ENCODE results near the gene STOM.
"Not testable (repeated sequence)": the region's sequence is repeated elsewhere in the genome, so short reads cannot be mapped to it uniquely, and the experiment has no call there.

Gene STOM

DNA sequence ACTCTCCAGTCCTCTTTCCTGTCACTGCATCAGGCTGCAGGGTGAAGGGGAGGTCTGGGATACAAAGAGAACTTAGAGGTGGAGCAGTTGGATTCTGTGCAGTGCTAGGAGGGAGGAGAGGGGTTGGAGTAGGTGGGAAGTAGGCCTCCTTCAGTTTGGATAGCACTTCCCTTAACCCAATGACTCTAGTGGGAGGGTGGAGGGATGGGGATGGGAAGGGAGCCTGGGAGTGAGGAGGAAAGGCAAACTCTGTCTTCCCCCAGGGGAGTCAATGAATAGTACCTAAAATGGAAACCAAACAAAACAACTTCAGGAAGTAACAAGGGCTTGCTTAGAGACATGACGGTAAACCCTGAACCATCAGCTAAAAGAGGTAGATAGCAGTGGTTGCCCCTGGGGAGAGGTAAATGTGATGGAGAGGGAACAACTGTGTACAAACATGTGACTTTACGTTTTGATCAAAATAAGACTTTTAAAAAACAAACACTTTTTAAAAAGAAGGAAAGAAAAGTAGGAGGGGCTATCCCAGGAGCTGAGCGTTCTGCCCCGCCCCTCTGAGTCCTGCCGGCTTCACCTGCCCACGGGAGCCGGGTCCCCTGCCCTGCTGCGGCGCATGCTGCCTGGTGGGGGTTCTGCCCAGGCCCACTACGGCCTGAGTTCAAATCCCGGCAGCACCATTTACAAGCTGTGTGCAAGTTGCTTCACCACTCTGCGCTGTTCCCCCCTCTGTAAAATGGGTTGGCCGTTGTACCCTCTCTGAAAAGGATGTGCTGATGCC lies 71.2 kb downstream of the STOM start:
- DNase-seq = peak; percentile 83

DNA sequence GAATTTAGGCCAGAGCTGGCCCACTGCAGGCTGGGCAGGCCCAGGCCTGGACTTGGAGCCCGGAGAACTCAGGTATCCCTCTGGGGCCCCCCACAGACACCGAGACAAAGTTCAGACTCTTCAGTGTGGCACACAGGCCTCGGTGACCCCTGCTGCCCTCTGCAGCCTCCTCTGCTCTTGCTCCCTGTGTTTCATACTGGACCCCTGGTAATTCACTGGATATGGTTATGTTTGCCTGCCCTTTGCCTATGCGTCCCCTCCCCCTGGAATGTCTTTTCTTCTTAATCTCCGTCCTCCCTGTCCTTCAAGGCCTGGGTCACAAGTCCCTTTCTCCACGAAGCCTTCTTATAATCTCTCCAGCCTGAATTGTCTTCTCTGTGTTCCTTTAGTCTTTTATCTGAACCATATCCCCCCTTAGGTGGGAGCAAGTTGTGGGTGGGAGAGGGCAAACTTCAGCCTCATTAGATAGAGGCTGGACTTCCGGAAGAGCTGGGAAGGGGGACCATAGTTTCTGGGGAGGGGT lies 72.0 kb downstream of the STOM start:
- DNase-seq = no peak

DNA sequence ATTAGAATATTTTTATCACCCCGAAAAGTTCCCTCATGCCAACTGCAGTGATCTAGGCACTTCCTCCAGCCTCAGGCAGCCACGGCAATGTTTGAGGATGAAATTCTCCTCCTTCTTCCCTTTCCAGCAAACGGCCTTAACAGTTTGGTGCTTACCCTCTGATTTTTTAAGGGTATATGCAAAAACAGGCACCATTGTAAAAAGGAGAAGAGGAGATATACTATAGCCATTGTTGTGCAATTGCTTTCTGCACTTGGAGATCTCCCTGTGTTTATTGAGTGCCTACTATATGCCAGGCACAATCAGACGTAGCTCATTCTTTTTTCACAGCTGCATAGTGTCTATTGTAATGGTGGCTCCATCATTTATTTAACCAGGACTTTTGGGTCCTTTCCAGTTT lies 72.7 kb downstream of the STOM start:
- DNase-seq = no peak

DNA sequence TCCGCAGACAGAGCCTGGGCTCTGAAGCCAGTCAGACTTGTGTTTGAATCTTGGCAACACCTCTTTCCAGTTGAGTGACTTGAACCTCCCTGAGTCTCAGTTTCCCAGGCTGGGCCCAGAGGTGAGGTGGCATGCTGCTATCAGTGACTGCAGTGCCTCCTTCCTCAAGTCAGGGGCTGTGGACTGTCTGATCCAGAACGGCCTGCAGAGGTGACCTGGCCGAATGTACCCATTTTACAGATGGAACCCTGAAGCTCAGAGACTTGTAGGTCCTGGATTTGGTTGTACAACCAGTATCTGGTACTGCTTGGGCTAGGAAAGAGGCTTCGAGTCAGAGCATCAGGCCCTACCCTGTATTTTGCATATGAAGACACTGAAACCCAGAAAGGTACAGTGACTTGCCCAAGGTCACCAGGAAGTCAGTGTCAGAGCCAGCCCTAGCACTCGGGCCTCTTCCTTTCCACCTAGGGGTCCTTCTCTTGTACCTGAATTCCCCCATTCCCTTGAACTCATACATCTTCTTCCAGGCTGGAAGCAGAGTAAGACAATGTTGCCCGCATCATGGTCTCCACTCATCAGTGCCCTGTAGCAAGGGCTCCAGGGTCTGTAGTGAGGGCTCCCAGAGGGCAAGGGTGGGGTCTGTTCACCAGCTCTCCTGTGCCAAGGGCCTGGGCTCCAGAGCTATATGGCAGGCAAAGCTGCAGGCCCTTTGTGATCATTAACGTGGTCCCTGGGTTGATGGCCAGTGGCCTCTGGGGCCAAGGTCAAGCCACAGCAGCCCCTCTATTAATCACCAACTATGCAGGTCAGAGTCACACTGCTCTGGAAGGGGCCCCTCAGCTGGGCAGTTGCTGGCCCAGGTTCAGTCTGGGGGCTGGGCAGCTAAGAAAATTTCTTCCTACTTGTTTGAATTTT lies 73.6 kb downstream of the STOM start:
- no peak for DNase-seq

DNA sequence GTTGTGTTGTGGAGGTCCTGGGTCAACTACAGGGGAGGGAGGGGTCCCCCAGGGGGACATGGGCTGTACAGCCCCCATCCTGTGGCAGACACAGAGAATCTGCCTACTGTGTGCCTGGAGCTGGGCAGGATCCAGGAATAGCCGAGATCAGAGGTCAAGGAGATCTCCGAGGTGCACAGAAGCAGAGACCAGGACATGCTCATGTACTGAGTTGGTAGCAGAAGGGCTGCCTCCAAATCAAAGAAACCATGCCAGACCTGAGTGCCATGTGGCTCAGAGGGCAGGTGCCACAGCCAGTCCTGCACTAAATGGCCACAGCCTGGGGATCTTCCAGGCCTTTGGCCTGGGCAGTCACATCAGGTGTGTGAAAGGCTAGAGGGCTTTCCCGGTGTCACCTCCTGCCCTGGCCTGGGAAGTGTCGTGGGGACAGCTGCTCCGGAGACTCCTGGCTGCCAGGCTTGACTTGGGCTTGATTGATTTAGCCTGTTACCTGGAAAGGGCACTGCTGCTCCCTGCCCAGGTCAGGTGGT lies 74.3 kb downstream of the STOM start:
- DNase-seq = no peak

DNA sequence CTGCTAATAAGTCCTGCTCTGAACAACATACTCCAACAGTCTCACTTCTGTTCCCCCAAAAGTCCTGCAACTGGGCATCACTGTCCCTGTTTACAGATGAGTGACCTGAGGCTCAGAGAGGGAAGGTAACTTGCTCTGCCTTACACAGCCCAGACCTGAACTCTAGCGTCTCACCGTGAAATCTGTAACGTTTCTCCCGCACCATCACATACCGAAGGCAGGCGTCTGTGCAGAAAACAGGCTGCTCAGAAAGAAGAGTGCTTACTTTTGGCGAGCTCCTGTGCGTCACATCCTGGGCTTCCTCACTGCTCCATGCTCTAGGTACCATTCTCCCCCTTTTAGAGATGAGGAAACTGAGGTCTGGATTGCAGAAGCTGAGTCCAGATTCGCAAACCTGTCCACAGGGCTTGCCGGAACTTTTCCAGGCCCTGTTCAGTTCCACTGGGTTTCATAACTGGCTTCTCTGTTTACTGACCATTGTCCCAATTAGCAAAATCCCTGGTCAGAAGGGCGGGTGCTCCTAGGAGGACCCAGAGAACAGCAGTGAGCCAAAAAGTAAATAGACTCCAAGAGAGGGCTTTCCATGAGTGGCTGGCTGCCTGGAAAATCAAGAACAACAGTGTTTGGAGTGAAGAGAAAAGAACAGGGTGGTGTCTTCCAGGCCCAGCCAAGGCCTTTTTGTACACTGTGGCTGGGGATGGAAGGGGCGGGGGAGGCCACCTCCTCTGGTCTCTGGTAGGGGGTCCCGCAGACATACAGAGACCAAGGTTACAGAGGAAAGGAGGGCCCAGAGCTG lies 75.0 kb downstream of the STOM start:
- no peak for DNase-seq

DNA sequence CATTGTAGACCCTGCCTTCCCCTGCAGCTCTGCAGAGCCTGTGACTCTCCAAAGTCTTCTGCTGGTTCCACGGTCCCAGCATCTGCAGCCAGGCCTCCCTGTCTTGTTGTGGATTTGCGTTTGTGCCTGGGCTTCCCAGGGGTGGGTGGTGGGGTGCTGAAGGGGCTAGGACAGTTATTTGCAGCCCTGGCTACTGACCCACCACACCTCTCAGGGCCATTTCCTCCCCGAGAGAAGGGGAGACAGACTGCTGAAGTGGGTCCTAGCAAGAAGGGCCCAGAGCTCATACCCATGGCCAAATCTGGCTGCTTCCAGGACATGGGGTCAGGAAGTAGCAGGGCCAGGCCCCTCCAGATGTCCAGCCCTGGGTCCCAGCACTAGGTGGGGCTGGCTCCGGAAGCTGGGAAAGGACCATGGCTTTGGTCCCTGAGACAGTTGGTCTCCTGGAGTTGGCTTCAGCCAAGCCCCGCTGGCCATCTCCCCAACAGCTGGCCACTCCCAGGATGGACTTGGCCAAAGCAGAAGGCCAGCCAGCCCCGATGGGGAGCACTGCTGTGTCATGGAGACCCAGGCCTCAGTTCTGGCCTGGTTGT lies 75.8 kb downstream of the STOM start:
- no peak for DNase-seq

DNA sequence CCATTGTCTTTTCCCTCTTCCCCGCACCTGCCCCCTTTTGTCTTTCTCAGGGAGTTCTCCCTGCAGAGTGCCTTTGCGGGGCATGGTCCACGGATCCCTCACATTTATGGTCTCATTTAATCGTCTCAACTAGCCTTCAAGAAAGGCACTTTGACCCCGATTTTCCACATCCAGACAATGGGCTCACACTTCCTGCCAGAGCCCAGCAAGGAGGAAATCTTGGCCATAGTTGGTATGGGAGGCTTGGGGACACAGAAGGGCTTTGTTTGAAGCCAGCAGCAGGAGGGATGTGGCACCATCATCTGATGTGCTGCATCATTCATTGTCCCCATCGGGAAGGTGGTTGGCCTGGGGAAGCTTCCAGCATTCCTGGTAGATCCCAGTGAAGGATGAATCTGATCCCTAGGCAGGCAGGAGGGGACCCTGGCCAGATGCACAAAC lies 77.2 kb downstream of the STOM start:
- no peak for DNase-seq

DNA sequence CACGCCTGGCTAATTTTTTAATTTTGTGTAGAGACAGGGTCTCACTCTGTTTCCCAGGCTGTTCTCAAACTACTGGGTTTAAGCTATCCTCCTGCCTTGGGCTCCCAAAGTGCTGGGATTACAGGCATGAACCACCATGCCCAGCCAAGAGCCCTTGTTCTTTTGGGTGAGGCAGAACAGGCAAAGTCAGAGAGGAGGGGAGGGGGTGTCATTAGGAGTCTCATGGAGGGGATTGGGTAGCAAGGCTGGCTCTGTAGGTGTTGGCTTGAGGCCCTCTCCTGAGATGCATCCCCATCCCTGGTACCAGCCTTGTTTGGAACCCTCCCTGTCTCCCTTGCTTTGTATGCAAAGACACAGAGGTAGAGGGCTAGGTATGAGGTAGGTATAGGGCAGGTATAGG lies 78.0 kb downstream of the STOM start:
- DNase-seq = no peak

DNA sequence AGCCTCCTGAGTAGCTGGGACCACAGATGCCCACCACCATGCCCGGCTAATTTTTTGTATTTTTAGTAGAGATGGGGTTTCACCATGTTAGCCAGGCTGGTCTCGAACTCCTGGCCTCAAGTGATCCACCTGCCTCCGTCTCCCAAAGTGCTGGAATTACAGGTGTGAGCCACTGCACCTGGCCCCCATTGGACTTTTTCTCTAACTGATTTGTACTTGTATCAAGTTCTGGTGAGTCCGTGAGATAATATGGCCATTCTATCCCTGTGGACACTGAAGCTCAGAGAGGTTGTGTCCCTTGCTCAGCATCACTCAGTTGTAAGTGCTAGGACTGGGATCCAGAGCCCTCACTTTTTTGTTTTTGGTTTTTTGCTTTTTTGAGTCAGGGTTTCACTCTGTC lies 78.5 kb downstream of the STOM start:
- not testable (repeated sequence) for DNase-seq

DNA sequence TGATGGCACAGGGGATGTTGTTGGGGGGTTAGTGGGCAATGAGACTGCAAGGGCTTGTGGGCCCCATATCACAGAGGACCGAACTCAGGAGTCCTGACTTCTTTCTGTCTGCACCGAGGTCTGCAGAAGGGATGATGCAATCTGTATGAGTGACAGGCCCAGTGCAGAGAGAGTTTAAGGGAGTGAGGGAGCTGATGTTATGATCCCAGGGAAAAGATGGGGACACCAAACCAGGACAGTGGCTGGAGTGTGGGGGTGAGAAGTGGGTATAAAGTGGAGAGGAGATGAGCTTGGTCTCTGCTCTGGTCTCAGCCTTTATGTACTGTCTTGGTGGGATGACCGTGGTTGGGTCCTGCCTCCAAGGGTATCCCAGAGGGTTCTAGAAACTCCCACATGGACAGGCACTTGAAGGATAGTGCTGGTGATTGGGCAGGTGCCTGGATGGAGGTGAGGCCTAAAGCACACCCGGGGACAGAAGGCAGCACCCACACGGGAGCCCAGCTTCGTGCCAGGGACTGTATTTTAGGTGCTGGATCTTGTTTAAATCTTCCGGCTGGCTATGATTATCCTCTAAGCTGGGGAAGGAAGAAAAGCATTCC lies 80.2 kb downstream of the STOM start:
- no peak for DNase-seq

DNA sequence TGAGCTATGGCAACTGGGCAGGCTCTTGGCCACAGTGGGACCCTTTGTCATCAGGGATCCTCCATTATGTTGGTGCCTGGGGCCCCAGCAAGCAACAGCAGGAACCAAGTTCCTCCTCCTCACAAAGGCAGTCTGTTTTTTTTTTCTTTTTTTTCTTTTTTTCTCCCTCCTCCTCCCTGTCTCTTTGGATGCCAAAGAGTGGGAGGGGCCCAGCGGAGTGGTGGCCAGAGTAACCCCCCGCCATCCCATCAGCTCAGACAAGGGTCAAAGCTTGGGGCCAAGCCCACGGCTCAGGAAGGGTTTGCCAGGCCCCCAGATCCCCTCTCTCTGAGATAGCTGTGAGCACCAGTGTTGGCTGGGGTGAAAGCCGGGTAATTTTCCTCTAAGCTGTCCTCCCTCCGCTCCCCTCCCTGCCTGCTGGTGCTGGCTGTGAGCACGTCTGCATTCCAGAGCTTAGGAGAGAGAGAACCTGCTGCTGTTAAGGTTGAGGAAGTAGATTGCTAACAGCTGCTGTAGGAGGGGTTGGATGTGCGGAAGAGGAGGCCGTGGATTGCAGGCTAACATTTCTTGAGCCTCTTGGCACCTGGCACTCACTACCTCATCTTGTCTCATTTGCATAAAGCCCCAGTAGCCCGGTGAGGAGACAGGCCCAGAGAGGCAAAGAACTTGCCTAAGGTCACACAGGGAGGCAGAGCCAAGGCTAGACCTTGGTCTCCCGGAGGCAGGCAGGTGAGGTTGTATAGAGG lies 80.9 kb downstream of the STOM start:
- DNase-seq = peak; percentile 84

Data from left hindlimb (tissue), 1 donor.